HCT116 (cell line): ENCODE data around the gene HPS1.

ENCODE experiments used
- CBX3 ChIP-seq: IDR thresholded peaks from 2 replicates; pipeline ENCODE4 v1.6.1; 2012; ENCODE audit warnings: low read depth
- EZH2 ChIP-seq: fragments of 200-600 bp; sonication (generic); IDR thresholded peaks from 2 replicates; pipeline ENCODE4 v1.6.1; 2017; ENCODE audit warnings: antibody characterized with exemption, mixed run types
- FOSL1 ChIP-seq: IDR thresholded peaks from 2 replicates; pipeline ENCODE4 v1.6.1; 2012; ENCODE audit warnings: low read depth
- JUND ChIP-seq: IDR thresholded peaks from 2 replicates; pipeline ENCODE4 v1.6.1; 2012
- POLR2A ChIP-seq: IDR thresholded peaks from 2 replicates; pipeline ENCODE4 v1.7.0; 2011; ENCODE audit warnings: borderline replicate concordance; ENCODE audit not compliant: insufficient read depth, insufficient read length; ENCODE audit errors: extremely low read depth
- POLR2AphosphoS5 ChIP-seq: IDR thresholded peaks from 2 replicates; pipeline ENCODE4 v1.6.1; 2011; ENCODE audit warnings: mild to moderate bottlenecking, low read depth, low read length, moderate library complexity
- SIN3A ChIP-seq: IDR thresholded peaks from 2 replicates; pipeline ENCODE4 v1.6.1; 2012; ENCODE audit warnings: low read depth
- TCF7L2 ChIP-seq: IDR thresholded peaks from 2 replicates; pipeline ENCODE4 v1.7.0; 2011; ENCODE audit warnings: borderline replicate concordance, inconsistent platforms; ENCODE audit not compliant: insufficient read depth, insufficient read length; ENCODE audit errors: extremely low read depth
- TF ChIP-seq, protein P1 (sequence below), 3 experiments: fragments of 200-600 bp in 1 of 3; sonication (generic) in 1 of 3; IDR thresholded peaks in 2 of 3; conservative IDR thresholded peaks in 1 of 3; 2 replicates each; pipeline ENCODE4 v1.5.1; 2012 to 2017; ENCODE audit warnings: low read depth in 2 of 3, low read length in 2 of 3, antibody characterized with exemption in 1 of 3, borderline replicate concordance in 1 of 3, control low read depth in 1 of 3, mild to moderate bottlenecking in 1 of 3, mixed read lengths in 1 of 3, mixed run types in 1 of 3, moderate library complexity in 1 of 3; ENCODE audit not compliant: insufficient read depth in 1 of 3

DNA sequence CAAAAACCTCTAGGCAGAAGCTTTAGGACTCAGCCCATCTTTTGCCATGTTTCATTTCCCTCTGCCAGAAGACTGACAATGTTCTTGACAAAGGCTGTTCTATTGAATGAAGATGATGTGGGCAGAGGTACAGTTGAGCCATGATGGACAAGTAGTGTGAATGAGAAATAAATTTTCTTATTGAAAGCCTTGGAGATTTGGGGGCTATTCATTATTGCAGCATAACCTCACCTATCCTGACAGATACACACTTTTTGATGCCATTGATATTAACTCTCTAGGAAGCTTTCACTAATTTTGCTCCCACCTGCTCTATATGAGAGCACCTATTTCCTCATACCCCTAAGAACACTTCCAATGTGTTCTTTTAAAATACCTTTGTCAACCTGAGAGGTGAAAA is 36.9 kb upstream of the HPS1 start:
- TF ChIP-seq, protein P1, sequence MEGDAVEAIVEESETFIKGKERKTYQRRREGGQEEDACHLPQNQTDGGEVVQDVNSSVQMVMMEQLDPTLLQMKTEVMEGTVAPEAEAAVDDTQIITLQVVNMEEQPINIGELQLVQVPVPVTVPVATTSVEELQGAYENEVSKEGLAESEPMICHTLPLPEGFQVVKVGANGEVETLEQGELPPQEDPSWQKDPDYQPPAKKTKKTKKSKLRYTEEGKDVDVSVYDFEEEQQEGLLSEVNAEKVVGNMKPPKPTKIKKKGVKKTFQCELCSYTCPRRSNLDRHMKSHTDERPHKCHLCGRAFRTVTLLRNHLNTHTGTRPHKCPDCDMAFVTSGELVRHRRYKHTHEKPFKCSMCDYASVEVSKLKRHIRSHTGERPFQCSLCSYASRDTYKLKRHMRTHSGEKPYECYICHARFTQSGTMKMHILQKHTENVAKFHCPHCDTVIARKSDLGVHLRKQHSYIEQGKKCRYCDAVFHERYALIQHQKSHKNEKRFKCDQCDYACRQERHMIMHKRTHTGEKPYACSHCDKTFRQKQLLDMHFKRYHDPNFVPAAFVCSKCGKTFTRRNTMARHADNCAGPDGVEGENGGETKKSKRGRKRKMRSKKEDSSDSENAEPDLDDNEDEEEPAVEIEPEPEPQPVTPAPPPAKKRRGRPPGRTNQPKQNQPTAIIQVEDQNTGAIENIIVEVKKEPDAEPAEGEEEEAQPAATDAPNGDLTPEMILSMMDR (IDR thresholded peaks at IDR 0.05 in 2 of 3, conservative IDR thresholded peaks at IDR 0.05 in 1 of 3; ENCODE audit: borderline replicate concordance in 1 of 3, insufficient read depth in 1 of 3, low read depth in 2 of 3, low read length in 2 of 3) = no peak
- TF ChIP-seq EZH2 = no peak
- no peak for TF ChIP-seq POLR2A
- TF ChIP-seq POLR2AphosphoS5 = no peak
- no peak for TF ChIP-seq JUND
- no peak for TF ChIP-seq TCF7L2
- TF ChIP-seq CBX3 = no peak
- no peak for TF ChIP-seq FOSL1
- no peak for TF ChIP-seq SIN3A
